ENCODE measurements around the gene PRADC1. TPM values are rescaled to one million over a fixed set of nuclear protein-coding genes. Genes with fewer than 3 reads are reported as not detected.

The PRADC1 gene
- total RNA-seq = 41.0 TPM
- 10 to 100 TPM; 26.0 to 37.4 (median 32.6) TPM for polyA plus RNA-seq (ENCODE audit: insufficient read depth in 1 of 8, insufficient read length in 8 of 8, low replicate concordance in 1 of 8)
- long read RNA-seq, donor 1, transcript PRADC1-201 (5 exons, 1,083 nt) = major isoform, 11 of 18 reads
- long read RNA-seq, donor 1, partial matches to known transcripts = 7 of 18 reads
- long read RNA-seq, donor 1, other reads (novel, unspliced or antisense) = 0 of 18 reads
- long read RNA-seq, donor 2, partial matches to known transcripts = 0 of 2 reads
- long read RNA-seq, donor 2, other reads (novel, unspliced or antisense) = 0 of 2 reads
- long read RNA-seq, donor 3, transcript PRADC1-201 (5 exons, 1,083 nt) = major isoform, 17 of 31 reads
- long read RNA-seq, donor 3, partial matches to known transcripts = 14 of 31 reads
- long read RNA-seq, donor 3, other reads (novel, unspliced or antisense) = 0 of 31 reads
- long read RNA-seq, donor 4, transcript PRADC1-201 (5 exons, 1,083 nt) = major isoform, 9 of 24 reads
- long read RNA-seq, donor 4, partial matches to known transcripts = 15 of 24 reads
- long read RNA-seq, donor 4, other reads (novel, unspliced or antisense) = 0 of 24 reads
- long read RNA-seq, donor 5, transcript PRADC1-201 (5 exons, 1,083 nt) = major isoform, 35 of 596 reads
- long read RNA-seq, donor 5, partial matches to known transcripts = 555 of 596 reads
- long read RNA-seq, donor 5, other reads (novel, unspliced or antisense) = 5 of 596 reads
- long read RNA-seq, donor 6, transcript PRADC1-201 (5 exons, 1,083 nt) = major isoform, 49 of 372 reads
- long read RNA-seq, donor 6, partial matches to known transcripts = 226 of 372 reads
- long read RNA-seq, donor 6, other reads (novel, unspliced or antisense) = 97 of 372 reads
- long read RNA-seq, donor 7, transcript PRADC1-201 (5 exons, 1,083 nt) = major isoform, 28 of 209 reads
- long read RNA-seq, donor 7, partial matches to known transcripts = 134 of 209 reads
- long read RNA-seq, donor 7, other reads (novel, unspliced or antisense) = 47 of 209 reads
- long read RNA-seq, donor 8, transcript PRADC1-201 (5 exons, 1,083 nt) = major isoform, 18 of 29 reads
- long read RNA-seq, donor 8, partial matches to known transcripts = 10 of 29 reads
- long read RNA-seq, donor 8, other reads (novel, unspliced or antisense) = 0 of 29 reads
- long read RNA-seq, donor 9, transcript PRADC1-201 (5 exons, 1,083 nt) = major isoform, 14 of 34 reads
- long read RNA-seq, donor 9, partial matches to known transcripts = 20 of 34 reads
- long read RNA-seq, donor 9, other reads (novel, unspliced or antisense) = 0 of 34 reads
- long read RNA-seq, donor 10, transcript PRADC1-201 (5 exons, 1,083 nt) = major isoform, 28 of 61 reads
- long read RNA-seq, donor 10, partial matches to known transcripts = 32 of 61 reads
- long read RNA-seq, donor 10, other reads (novel, unspliced or antisense) = 0 of 61 reads
- long read RNA-seq, donor 11, transcript PRADC1-201 (5 exons, 1,083 nt) = major isoform, 32 of 261 reads
- long read RNA-seq, donor 11, partial matches to known transcripts = 190 of 261 reads
- long read RNA-seq, donor 11, other reads (novel, unspliced or antisense) = 39 of 261 reads

GRCh38 chr2:73233154-73233931 lies at the start of gene PRADC1:
Gene PRADC1, minus strand, starts transcription at chr2:73233239. Its CDS starts 79 bp downstream, at chr2:73233160.
- Histone ChIP-seq H3K27ac (ENCODE audit: low read length) (peak within 1 kb of the TSS; percentile 96), H3K4me1 (ENCODE audit: control insufficient read depth, insufficient read depth, low read length) (peaks cover 17% of the 10 kb centered on the region), H3K4me3 (ENCODE audit: low read length) (peak within 1 kb of the TSS; percentile 98), H3K27me3 (ENCODE audit: control insufficient read depth, insufficient read depth, low read length) (no peaks in the 10 kb centered on the region), H3K36me3 (ENCODE audit: control insufficient read depth, insufficient read depth, low read length) (peaks cover 23% of the 10 kb centered on the region), H3K9me3 (replicated peaks; ENCODE audit: control insufficient read depth, low read depth, low read length) (no peaks in the 10 kb centered on the region)
- peak; percentile 100 for DNase-seq
- WGBS (ENCODE audit: insufficient coverage) = under 1% methylated on average over 64 of the region's 67 CpGs

DNA sequence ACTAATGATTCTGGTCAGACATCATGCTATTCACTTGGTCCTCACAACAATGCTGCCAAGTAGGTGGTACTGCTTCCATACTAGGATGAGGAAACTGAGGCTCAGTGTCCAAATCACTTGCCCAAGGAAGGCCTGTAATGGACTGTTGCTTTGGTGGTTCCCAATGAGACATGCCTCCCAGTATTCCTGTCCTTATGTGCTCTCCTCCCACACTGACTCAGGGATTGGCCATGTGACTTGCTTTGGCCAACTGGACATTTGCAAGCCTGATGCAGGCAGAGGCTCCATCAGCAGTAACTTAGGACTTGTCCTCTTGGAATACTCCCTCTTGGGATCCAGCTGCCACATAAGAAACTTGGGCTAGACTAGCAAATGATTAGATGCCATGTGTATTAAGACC lies 48.2 kb upstream of the PRADC1 start:
- H3K4me1 ChIP-seq (ENCODE audit: control insufficient read depth, insufficient read depth, low read length) = peaks cover 12% of the 10 kb centered on the region
- H3K27me3 ChIP-seq (ENCODE audit: control insufficient read depth, insufficient read depth, low read length) = peaks cover 35% of the 10 kb centered on the region
- no peak overlapping the region for H3K27ac ChIP-seq (ENCODE audit: low read length)
- H3K9me3 ChIP-seq (replicated peaks; ENCODE audit: control insufficient read depth, low read depth, low read length) = no peaks in the 10 kb centered on the region
- H3K36me3 ChIP-seq (ENCODE audit: control insufficient read depth, insufficient read depth, low read length) = no peaks in the 10 kb centered on the region
- H3K4me3 ChIP-seq (ENCODE audit: low read length) = no peak overlapping the region
- DNase-seq = no peak

DNA sequence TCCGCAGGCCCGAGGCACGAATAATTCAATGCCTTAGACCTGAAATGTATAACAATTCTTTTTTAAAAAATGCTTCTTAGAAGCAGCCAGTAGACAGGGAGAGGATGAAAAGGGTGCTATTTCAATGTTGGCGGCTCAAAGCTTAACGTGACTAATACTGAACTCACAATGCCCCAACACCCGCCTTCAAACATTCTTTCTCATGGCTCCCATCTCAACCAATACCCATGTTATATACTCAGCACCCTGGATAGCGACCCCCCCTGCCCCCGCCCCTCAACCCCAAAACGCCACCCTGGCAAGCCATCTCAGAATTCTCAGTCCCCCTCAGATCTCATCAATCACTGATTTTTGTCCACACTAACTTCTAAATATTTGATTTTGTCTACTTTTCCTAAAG lies 46.8 kb upstream of the PRADC1 start:
- Histone ChIP-seq H3K27ac (ENCODE audit: low read length) (no peak overlapping the region), H3K4me1 (ENCODE audit: control insufficient read depth, insufficient read depth, low read length) (peaks cover 10% of the 10 kb centered on the region), H3K9me3 (replicated peaks; ENCODE audit: control insufficient read depth, low read depth, low read length) (no peaks in the 10 kb centered on the region), H3K36me3 (ENCODE audit: control insufficient read depth, insufficient read depth, low read length) (no peaks in the 10 kb centered on the region), H3K27me3 (ENCODE audit: control insufficient read depth, insufficient read depth, low read length) (peaks cover 25% of the 10 kb centered on the region), H3K4me3 (ENCODE audit: low read length) (no peak overlapping the region)
- DNase-seq = no peak
- 53% methylated on average over 6 of the region's 9 CpGs for WGBS (ENCODE audit: insufficient coverage)

DNA sequence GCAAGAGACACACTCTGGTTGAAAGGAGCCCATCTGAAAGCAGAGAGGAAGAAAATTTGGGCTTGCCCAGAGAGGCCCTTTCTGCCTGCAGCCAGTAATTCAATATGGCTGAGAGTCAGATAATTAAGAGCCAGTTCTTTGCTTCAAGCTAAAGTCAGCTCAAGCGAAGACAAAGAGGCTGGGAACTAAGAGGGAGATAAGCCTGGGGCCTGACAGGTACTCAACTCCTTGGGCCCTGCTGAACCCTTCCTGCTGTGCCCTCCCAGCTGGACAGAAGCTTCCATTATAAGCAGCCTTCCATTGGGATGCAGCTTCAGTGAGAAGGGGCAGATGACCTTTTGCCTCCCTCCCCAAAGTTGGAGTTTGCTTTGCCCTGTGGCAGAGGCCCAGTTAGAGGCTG lies 39.2 kb upstream of the PRADC1 start:
- Histone ChIP-seq H3K9me3 (replicated peaks; ENCODE audit: control insufficient read depth, low read depth, low read length) (no peaks in the 10 kb centered on the region), H3K4me3 (ENCODE audit: low read length) (no peak overlapping the region), H3K4me1 (ENCODE audit: control insufficient read depth, insufficient read depth, low read length) (no peaks in the 10 kb centered on the region), H3K27me3 (ENCODE audit: control insufficient read depth, insufficient read depth, low read length) (peaks cover 37% of the 10 kb centered on the region), H3K36me3 (ENCODE audit: control insufficient read depth, insufficient read depth, low read length) (no peaks in the 10 kb centered on the region), H3K27ac (ENCODE audit: low read length) (no peak overlapping the region)
- DNase-seq = no peak
- 67% methylated on average over 1 of the region's 1 CpG for WGBS (ENCODE audit: insufficient coverage)

DNA sequence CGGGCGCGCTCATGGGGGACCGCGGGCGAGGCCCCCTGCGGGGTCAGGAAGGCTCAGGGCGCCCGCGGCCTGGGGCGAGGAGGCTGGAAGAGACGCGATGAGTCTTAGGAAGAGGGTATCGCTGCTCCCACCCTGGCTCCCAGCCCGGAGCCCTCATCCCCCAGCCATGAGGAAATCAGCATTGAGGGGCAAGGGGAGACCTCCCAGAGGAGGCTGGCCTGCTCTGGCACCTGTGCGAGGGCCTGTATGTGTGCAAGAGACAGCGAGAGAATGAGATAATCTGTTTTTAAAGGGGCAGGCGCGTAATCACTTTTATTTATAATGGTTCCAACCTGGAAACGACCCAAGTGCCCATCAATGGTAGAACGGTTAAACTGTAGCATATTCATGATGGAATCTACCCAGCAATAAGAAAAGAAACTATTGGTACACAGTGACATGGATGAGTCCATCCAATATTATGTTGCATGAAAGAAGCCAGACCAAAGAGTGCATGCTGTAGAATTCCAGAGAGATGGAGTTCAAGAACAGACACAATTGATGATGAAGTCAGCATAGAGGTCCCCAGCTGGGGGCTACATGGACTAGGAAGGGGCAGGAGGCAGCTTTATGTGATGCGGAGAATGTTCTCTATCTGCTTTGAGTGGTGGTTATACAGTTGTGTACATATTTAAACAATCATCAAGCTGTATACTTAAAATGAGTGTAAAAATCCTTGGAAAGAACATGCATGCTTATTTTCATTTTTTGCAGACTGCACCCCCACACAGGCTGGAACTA lies 36.8 kb upstream of the PRADC1 start:
- no peak for DNase-seq
- WGBS (ENCODE audit: insufficient coverage) = 3% methylated on average over 12 of the region's 22 CpGs
- no peaks in the 10 kb centered on the region for H3K9me3 ChIP-seq (replicated peaks; ENCODE audit: control insufficient read depth, low read depth, low read length)
- peaks cover 3% of the 10 kb centered on the region for H3K4me1 ChIP-seq (ENCODE audit: control insufficient read depth, insufficient read depth, low read length)
- no peak overlapping the region for H3K27ac ChIP-seq (ENCODE audit: low read length)
- no peaks in the 10 kb centered on the region for H3K36me3 ChIP-seq (ENCODE audit: control insufficient read depth, insufficient read depth, low read length)
- H3K27me3 ChIP-seq (ENCODE audit: control insufficient read depth, insufficient read depth, low read length) = peaks cover 43% of the 10 kb centered on the region
- H3K4me3 ChIP-seq (ENCODE audit: low read length) = no peak overlapping the region

DNA sequence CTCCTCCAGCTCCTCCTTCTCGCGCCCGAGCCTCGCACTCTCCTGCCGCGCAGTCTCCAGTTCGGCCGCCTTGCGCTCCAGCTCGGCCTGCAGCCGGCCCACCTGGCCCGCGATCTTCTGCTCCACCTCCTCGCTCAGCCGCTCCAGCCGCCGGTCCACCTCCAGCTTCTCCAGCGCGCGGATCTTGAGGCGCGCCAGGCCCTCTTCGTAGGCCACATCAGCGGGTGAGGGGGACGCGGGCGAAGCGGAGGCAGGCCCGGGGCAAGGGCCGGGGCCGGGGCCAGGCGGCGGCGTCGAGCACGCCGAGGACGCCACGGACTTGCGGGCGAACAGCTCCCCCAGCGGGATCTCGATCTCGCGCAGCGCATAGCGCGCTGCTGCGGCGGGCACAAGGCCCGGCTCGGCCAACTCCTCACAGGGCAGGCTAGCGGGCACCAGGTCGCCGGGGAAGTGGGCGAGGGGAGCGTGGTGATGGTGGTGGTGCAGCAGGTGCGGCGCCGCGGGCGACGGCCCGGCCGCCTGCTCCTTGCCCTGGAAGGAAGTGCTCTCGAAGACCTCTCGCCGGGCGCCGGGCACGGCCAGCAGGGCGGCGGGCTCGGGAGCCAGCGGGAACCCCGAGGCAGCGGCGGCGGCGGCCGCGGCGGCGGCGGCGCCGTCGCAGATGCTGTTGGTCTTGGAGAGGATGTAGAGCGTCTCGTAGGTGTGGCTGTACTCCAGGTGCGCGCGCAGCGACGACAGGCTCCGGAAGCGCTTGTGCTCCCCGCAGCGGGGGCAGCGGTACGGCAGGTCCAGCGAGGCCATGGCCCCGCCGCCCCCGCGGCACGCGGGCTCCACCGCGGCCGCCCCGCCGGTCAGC lies 36.0 kb upstream of the PRADC1 start:
- no peak overlapping the region for H3K27ac ChIP-seq (ENCODE audit: low read length)
- no peaks in the 10 kb centered on the region for H3K36me3 ChIP-seq (ENCODE audit: control insufficient read depth, insufficient read depth, low read length)
- DNase-seq = no peak
- no peaks in the 10 kb centered on the region for H3K9me3 ChIP-seq (replicated peaks; ENCODE audit: control insufficient read depth, low read depth, low read length)
- H3K4me3 ChIP-seq (ENCODE audit: low read length) = no peak overlapping the region
- 3% methylated on average over 113 of the region's 113 CpGs for WGBS (ENCODE audit: insufficient coverage)
- H3K4me1 ChIP-seq (ENCODE audit: control insufficient read depth, insufficient read depth, low read length) = peaks cover 3% of the 10 kb centered on the region
- H3K27me3 ChIP-seq (ENCODE audit: control insufficient read depth, insufficient read depth, low read length) = peaks cover 42% of the 10 kb centered on the region

- H3K27me3 ChIP-seq (ENCODE audit: control insufficient read depth, insufficient read depth, low read length) = peaks cover 39% of the 10 kb centered on the region
- H3K4me1 ChIP-seq (ENCODE audit: control insufficient read depth, insufficient read depth, low read length) = peaks cover 3% of the 10 kb centered on the region
- no peak for DNase-seq
- no peaks in the 10 kb centered on the region for H3K9me3 ChIP-seq (replicated peaks; ENCODE audit: control insufficient read depth, low read depth, low read length)
- WGBS (ENCODE audit: insufficient coverage) = 20% methylated on average over 13 of the region's 14 CpGs
- H3K4me3 ChIP-seq (ENCODE audit: low read length) = no peak overlapping the region
- no peak overlapping the region for H3K27ac ChIP-seq (ENCODE audit: low read length)
- H3K36me3 ChIP-seq (ENCODE audit: control insufficient read depth, insufficient read depth, low read length) = no peaks in the 10 kb centered on the region
Observed at GRCh38 chr2:73268366-73268829, 35.4 kb upstream of the PRADC1 start.

DNA sequence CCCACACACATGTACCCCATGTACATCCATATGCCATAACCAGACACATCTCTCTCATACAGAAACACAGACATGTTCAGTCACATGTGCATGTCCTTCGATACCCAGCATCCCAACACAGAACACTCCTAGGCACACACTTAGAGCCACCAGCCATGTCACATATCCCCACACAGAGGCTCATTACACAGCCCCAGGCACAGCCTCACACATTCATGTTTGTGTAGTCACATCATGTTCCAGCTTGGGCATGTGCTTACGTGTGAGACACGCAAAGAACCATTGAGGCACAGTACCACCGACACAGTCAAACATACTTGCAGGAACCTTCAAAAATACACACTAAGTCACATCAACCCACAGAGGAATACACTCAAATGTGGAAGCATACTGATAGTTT lies 34.0 kb upstream of the PRADC1 start:
- Histone ChIP-seq H3K9me3 (replicated peaks; ENCODE audit: control insufficient read depth, low read depth, low read length) (no peaks in the 10 kb centered on the region), H3K4me3 (ENCODE audit: low read length) (no peak overlapping the region), H3K27me3 (ENCODE audit: control insufficient read depth, insufficient read depth, low read length) (peaks cover 39% of the 10 kb centered on the region), H3K36me3 (ENCODE audit: control insufficient read depth, insufficient read depth, low read length) (no peaks in the 10 kb centered on the region), H3K4me1 (ENCODE audit: control insufficient read depth, insufficient read depth, low read length) (peaks cover 3% of the 10 kb centered on the region), H3K27ac (ENCODE audit: low read length) (no peak overlapping the region)
- DNase-seq = no peak
- 86% methylated on average over 1 of the region's 4 CpGs for WGBS (ENCODE audit: insufficient coverage)
